ENCODE results near the gene GMDS.

DNA sequence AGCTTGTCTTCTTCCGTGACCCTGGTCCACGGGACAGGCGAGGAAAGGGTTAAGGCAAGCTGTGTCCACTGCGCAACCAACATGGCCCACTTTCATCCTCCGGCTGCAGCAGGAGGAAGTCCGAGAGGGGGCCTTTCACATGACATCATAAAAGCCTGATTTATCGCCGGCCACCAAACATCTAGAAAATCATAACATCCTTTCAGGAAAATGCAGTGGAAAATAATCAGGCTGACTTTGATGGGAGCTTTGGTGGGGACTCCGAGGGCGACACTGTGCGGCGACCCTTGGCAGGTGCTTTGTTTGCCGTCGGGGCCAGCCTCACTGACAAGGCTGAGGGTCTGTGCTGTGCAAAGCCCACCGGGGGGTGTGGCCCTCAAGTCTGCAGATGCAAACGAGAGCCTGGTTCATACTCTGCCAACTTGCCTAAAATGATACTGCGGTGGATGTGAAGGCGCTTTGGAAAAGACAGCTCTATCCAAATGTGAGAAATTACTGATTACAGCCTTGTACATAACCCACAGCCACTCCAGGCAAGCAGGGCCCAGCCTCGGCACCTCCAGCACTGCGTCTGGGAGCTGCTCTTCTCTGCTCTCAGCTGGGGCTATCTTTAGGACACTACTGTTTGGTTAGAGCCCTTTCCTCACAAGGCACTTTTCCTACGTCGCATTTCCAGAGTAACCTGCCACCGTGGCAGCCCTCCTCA, 609.9 kb downstream of the GMDS start:
- TF ChIP-seq, protein P1, sequence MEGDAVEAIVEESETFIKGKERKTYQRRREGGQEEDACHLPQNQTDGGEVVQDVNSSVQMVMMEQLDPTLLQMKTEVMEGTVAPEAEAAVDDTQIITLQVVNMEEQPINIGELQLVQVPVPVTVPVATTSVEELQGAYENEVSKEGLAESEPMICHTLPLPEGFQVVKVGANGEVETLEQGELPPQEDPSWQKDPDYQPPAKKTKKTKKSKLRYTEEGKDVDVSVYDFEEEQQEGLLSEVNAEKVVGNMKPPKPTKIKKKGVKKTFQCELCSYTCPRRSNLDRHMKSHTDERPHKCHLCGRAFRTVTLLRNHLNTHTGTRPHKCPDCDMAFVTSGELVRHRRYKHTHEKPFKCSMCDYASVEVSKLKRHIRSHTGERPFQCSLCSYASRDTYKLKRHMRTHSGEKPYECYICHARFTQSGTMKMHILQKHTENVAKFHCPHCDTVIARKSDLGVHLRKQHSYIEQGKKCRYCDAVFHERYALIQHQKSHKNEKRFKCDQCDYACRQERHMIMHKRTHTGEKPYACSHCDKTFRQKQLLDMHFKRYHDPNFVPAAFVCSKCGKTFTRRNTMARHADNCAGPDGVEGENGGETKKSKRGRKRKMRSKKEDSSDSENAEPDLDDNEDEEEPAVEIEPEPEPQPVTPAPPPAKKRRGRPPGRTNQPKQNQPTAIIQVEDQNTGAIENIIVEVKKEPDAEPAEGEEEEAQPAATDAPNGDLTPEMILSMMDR (conservative IDR thresholded peaks at IDR 0.05; ENCODE audit: low read depth in 2 of 2), result no peak
- no peak for TF ChIP-seq EZH2 (IDR thresholded peaks at IDR 0.05; ENCODE audit: low read depth, unreplicated experiment)
- no peak for TF ChIP-seq JUNB (IDR thresholded peaks at IDR 0.05; ENCODE audit: unreplicated experiment)
